SK-N-MC (cell line): ENCODE results near the gene NR3C1.
"Not testable (repeated sequence)": the region's sequence is repeated elsewhere in the genome, so short reads cannot be mapped to it uniquely, and the experiment has no call there.

Experiments
- DNase-seq: peaks from one replicate; pipeline ENCODE4 v3.0.0-alpha.2; 2011; ENCODE audit warnings: low read depth, low spot score
- H3K27ac ChIP-seq: fragments of 200-600 bp; sonication (generic); 2 replicates; pipeline ENCODE4 v1.5.1; 2016; ENCODE audit warnings: mixed run types
- H3K36me3 ChIP-seq: fragments of 200-600 bp; sonication (generic); 2 replicates; pipeline ENCODE4 v1.6.1; 2017; ENCODE audit warnings: antibody characterized with exemption, low read length, mixed read lengths; ENCODE audit not compliant: insufficient read depth
- H3K4me3 ChIP-seq: fragments of 200-600 bp; sonication (generic); 2 replicates; pipeline ENCODE4 v1.5.1; 2016
- H3K9ac ChIP-seq: fragments of 200-600 bp; sonication (generic); 2 replicates; pipeline ENCODE4 v1.8.0; 2017; ENCODE audit warnings: mixed run types, mixed read lengths; ENCODE audit not compliant: insufficient read length
- H3K9me3 ChIP-seq: fragments of 200-600 bp; sonication (generic); 2 replicates; pipeline ENCODE4 v1.6.1; 2017; ENCODE audit warnings: low read depth, mild to moderate bottlenecking, antibody characterized with exemption, low read length, moderate library complexity, mixed read lengths
- EZH2 ChIP-seq: fragments of 200-600 bp; sonication (generic); IDR thresholded peaks from one replicate; pipeline ENCODE4 v1.6.1; 2017; ENCODE audit warnings: antibody characterized with exemption
- FOXP2 ChIP-seq: optimal IDR thresholded peaks from 2 replicates; pipeline ENCODE3; 2011; ENCODE audit warnings: mild to moderate bottlenecking, moderate library complexity; ENCODE audit not compliant: insufficient read depth; ENCODE audit errors: extremely low read length, control extremely low read depth
- POLR2AphosphoS5 ChIP-seq: IDR thresholded peaks from 2 replicates; pipeline ENCODE4 v1.6.1; 2012; ENCODE audit warnings: mild to moderate bottlenecking, low read depth, low read length, borderline replicate concordance

Gene NR3C1

GRCh38 chr5:143342607-143343006, 60.9 kb downstream of the NR3C1 start:
- H3K9ac ChIP-seq = no peak overlapping the region
- H3K4me3 ChIP-seq = no peak overlapping the region
- H3K27ac ChIP-seq = no peak overlapping the region
- no peaks in the 10 kb centered on the region for H3K9me3 ChIP-seq
- no peak for DNase-seq
- no peaks in the 10 kb centered on the region for H3K36me3 ChIP-seq
- TF ChIP-seq FOXP2 (no peak), POLR2AphosphoS5 (no peak), EZH2 (no peak)

DNA sequence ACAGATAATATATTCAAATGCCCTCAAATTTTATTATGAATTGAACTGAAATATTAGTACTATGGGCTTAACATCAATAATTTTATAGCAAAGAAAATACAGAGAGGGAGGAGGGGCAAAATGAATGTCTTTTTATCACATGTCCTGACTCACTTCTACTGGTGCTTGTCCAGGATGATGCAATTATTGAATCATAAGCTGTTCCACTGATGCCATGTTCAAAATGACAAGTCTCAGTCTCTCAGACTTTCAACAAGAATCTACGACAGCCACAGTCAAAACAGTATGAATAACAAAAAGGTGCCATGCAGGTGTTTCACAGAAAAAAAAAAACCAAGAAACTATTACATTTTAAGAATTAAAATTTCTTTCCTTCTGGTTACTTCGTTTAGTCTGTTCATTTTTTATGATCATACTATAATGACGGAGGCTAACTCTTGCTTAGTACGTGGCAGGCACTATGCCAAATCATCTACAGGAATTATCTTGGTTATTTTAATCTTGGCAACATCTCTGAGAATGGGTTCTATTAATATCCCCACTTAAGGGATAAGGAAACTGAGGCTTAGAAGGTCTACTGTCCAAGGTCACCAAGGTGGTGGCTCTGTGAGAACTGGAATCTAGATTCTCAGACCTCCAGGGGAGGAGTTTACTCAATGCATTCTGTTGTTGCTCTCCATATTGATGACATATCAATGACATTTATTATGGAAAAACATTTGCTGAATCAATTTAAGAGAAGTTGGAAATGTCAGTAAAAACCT, 61.5 kb downstream of the NR3C1 start:
- no peak overlapping the region for H3K4me3 ChIP-seq
- H3K9me3 ChIP-seq = no peaks in the 10 kb centered on the region
- H3K36me3 ChIP-seq = no peaks in the 10 kb centered on the region
- TF ChIP-seq FOXP2 (no peak), EZH2 (no peak)
- no peak overlapping the region for H3K27ac ChIP-seq
- H3K9ac ChIP-seq = no peak overlapping the region
- DNase-seq = no peak

DNA sequence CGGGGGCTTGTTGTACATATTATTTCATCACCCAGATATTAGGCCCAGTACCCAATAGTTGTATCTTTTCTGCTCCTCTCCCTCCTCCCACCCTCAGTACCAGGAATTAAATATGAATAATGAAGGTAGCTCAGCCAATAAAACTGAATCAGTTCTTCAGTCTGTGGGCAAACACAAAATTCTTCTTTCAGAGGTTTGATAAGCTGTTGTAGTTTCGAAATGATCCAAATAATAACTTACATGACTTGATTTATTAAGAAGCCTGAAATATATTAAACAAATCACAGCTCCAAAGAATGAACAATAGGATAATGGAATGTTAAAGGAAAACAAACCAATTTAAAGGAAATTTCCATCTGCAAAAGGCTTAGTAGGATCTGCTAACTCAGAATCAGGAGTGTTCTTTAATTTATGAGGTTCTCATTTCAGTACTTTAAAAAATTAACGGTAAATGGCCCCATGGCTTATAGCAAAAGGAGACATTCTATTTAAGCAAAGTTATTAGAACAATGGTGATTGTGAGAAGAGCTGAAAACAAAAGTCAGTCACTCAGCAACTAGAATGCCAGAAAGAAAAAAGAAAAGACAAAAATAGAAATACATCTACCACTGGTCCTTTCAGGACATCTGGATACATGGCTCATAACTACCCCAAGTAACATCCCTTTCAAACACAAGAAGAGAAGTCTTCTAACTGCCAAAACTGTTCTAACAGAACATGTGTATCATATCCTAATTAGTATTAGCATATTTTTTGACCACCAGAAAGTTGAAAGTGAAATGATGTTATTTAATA, 62.4 kb downstream of the NR3C1 start:
- H3K9ac ChIP-seq = no peak overlapping the region
- H3K4me3 ChIP-seq = no peak overlapping the region
- no peak for TF ChIP-seq FOXP2
- no peak for TF ChIP-seq POLR2AphosphoS5
- TF ChIP-seq EZH2 = no peak
- no peaks in the 10 kb centered on the region for H3K36me3 ChIP-seq
- no peak overlapping the region for H3K27ac ChIP-seq
- no peaks in the 10 kb centered on the region for H3K9me3 ChIP-seq
- no peak for DNase-seq

DNA sequence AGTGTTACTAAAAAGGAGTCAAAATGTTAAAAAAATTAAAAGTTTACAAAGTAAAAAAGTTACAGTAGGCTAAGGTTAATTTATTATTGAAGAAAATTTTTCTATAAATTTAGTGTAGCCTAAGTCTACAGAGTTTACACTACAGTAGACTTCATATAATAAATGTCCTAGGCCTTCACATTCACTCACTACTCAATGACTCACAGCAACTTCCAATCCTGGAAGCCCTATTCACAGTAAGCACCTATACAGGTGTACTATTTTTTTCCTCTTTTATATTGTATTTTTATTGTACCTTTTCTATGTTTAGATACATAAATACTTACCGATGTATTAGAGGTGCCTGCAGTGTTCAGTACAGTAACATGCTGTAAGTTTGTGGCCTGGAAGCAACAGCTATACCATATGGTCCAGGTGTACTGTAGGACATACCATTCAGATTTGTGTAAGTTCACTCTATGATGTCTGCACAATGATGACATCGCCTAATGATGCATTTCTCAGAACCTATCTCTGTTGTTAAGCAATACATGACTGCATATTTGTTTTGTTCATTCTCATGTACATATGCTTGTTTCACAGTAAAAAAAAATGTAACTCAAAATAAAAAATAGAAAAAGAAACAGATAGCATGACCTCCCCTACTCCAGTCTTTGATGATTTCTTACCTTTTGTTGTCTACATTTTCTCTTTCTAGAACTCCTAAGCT, 64.7 kb downstream of the NR3C1 start:
- Histone ChIP-seq H3K9me3 (no peaks in the 10 kb centered on the region), H3K9ac (no peak overlapping the region), H3K27ac (no peak overlapping the region), H3K36me3 (no peaks in the 10 kb centered on the region), H3K4me3 (no peak overlapping the region)
- TF ChIP-seq FOXP2 (no peak), EZH2 (no peak), POLR2AphosphoS5 (no peak)
- no peak for DNase-seq

DNA sequence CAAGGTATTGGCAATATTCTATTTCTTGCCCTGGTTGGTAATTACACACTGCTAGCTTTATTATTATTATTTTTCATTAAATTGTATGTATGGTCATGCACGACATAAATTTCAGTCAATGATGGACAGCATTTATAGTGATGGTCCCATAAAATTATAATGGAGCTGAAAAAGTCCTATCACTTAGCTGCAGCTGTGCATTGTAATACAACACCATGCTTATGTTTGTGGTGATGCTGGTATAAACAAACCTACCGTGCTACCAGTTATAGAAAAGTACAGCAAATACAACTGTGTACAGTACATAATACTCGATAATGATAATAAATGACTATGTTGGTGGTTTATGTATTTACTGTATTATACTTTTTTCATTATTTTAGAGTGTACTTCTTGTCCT, 65.5 kb downstream of the NR3C1 start:
- H3K36me3 ChIP-seq = no peaks in the 10 kb centered on the region
- no peak overlapping the region for H3K9ac ChIP-seq
- DNase-seq = no peak

GRCh38 chr5:143336485-143336884, 67.0 kb downstream of the NR3C1 start:
- TF ChIP-seq EZH2 = no peak
- H3K27ac ChIP-seq = no peak overlapping the region
- no peaks in the 10 kb centered on the region for H3K9me3 ChIP-seq
- H3K9ac ChIP-seq = no peak overlapping the region
- no peak overlapping the region for H3K4me3 ChIP-seq
- no peaks in the 10 kb centered on the region for H3K36me3 ChIP-seq
- no peak for DNase-seq

More for the DNA sequence above, 65.5 kb downstream of the NR3C1 start:
- Histone ChIP-seq H3K27ac (no peak overlapping the region), H3K4me3 (no peak overlapping the region), H3K9me3 (no peaks in the 10 kb centered on the region)
- no peak for TF ChIP-seq EZH2
- no peak for TF ChIP-seq FOXP2
- no peak for TF ChIP-seq POLR2AphosphoS5

GRCh38 chr5:143334903-143335302, 68.6 kb downstream of the NR3C1 start:
- no peak overlapping the region for H3K27ac ChIP-seq
- no peak for TF ChIP-seq POLR2AphosphoS5
- no peak for TF ChIP-seq EZH2
- no peak for TF ChIP-seq FOXP2
- no peak for DNase-seq
- no peak overlapping the region for H3K9ac ChIP-seq
- H3K36me3 ChIP-seq = no peaks in the 10 kb centered on the region
- H3K4me3 ChIP-seq = no peak overlapping the region
- no peaks in the 10 kb centered on the region for H3K9me3 ChIP-seq

GRCh38 chr5:143334380-143334779, 69.1 kb downstream of the NR3C1 start:
- H3K4me3 ChIP-seq, DNase-seq, H3K9ac ChIP-seq, H3K9me3 ChIP-seq, H3K36me3 ChIP-seq, H3K27ac ChIP-seq: not testable (repeated sequence)

DNA sequence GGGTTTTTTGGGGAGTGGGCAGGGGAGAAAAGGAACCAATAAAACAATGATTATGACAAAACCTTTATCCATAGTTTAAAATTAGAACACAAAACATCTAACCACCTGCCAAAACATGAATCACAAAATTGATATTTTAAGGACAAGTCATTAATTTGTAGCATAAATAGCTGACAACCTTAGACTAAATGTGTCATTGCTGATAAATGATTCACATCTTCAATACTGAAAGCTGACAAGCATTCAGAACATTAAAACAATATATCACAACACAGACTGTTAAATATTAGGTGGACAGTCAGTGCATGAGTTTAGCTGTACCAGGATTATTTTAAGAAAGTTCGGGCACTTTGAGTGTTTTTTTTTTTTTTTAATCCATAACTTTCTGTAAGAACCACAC, 71.5 kb downstream of the NR3C1 start:
- DNase-seq = no peak
- TF ChIP-seq POLR2AphosphoS5 = no peak
- Histone ChIP-seq H3K36me3 (no peaks in the 10 kb centered on the region), H3K9ac (no peak overlapping the region), H3K4me3 (no peak overlapping the region), H3K27ac (no peak overlapping the region), H3K9me3 (no peaks in the 10 kb centered on the region)
